ENCODE data around the gene STMP1.
"Not testable (repeated sequence)": the region's sequence is repeated elsewhere in the genome, so short reads cannot be mapped to it uniquely, and the experiment has no call there.

STMP1 gene

GRCh38 chr7:135662373-135663114 is at the start of gene STMP1:
TSS of gene STMP1 (plus strand) at chr7:135662514.
- DNase-seq (ENCODE audit: low spot score), result peak; percentile 89

- no peak for DNase-seq (ENCODE audit: low spot score)
These were observed 46.2 kb upstream of the STMP1 start for GRCh38 chr7:135616136-135616535.

GRCh38 chr7:135617781-135618180 is 44.5 kb upstream of the STMP1 start:
- DNase-seq (ENCODE audit: low spot score), result no peak

- no peak for DNase-seq (ENCODE audit: low spot score)
These were observed 43.8 kb upstream of the STMP1 start for GRCh38 chr7:135618510-135618909.

GRCh38 chr7:135620447-135620846 is 41.9 kb upstream of the STMP1 start:
- DNase-seq (ENCODE audit: low spot score), result no peak

GRCh38 chr7:135620980-135621850 is 41.1 kb upstream of the STMP1 start:
- DNase-seq (ENCODE audit: low spot score), result peak; percentile 75

- DNase-seq (ENCODE audit: low spot score), result no peak
These were observed 28.0 kb upstream of the STMP1 start for GRCh38 chr7:135634191-135634878.

GRCh38 chr7:135639690-135640089 is 22.6 kb upstream of the STMP1 start:
- not testable (repeated sequence) for DNase-seq (ENCODE audit: low spot score)

GRCh38 chr7:135644154-135644553 is 18.2 kb upstream of the STMP1 start:
- DNase-seq (ENCODE audit: low spot score), result no peak

GRCh38 chr7:135644729-135645128 is 17.6 kb upstream of the STMP1 start:
- DNase-seq (ENCODE audit: low spot score), result no peak

- peak; percentile 48 for DNase-seq (ENCODE audit: low spot score)
These were observed 16.9 kb upstream of the STMP1 start for GRCh38 chr7:135645296-135645904.

GRCh38 chr7:135647755-135648154 is 14.6 kb upstream of the STMP1 start:
- no peak for DNase-seq (ENCODE audit: low spot score)

GRCh38 chr7:135648235-135648634 is 14.1 kb upstream of the STMP1 start:
- no peak for DNase-seq (ENCODE audit: low spot score)

- DNase-seq (ENCODE audit: low spot score), result no peak
These were observed 11.3 kb upstream of the STMP1 start for GRCh38 chr7:135650831-135651573.

GRCh38 chr7:135653340-135654080 is 8.8 kb upstream of the STMP1 start:
- DNase-seq (ENCODE audit: low spot score), result no peak

GRCh38 chr7:135658564-135658963 is 3.8 kb upstream of the STMP1 start:
- no peak for DNase-seq (ENCODE audit: low spot score)

GRCh38 chr7:135659159-135659846 is 3.0 kb upstream of the STMP1 start:
- no peak for DNase-seq (ENCODE audit: low spot score)

- no peak for DNase-seq (ENCODE audit: low spot score)
These were observed 797 bp upstream of the STMP1 start for GRCh38 chr7:135661311-135662122.

- DNase-seq (ENCODE audit: low spot score), result no peak
These were observed 266 bp upstream of the STMP1 start for GRCh38 chr7:135662123-135662372.
